HL-60 (cell line): Measurements from ENCODE around the gene WSCD1.

Source experiments
- DNase-seq, 2 experiments: peaks; one replicate each; pipeline ENCODE4 v3.0.0-alpha.2; 2010 to 2020; ENCODE audit warnings: low read depth in 1 of 2, low spot score in 1 of 2
- H3K27ac ChIP-seq: fragments of 250-450 bp; sonication (Bioruptor Pico); replicated peaks from 2 replicates; pipeline ENCODE4 v1.5.1; 2020; ENCODE audit warnings: mild to moderate bottlenecking, moderate library complexity
- H3K27me3 ChIP-seq: fragments of 250-450 bp; sonication (Bioruptor Pico); 2 replicates; pipeline ENCODE4 v1.5.1; 2021; ENCODE audit warnings: mild to moderate bottlenecking, moderate library complexity; ENCODE audit not compliant: insufficient read depth, poor library complexity, severe bottlenecking
- H3K4me3 ChIP-seq: replicated peaks from 2 replicates; pipeline ENCODE4 v1.5.1; 2011; ENCODE audit warnings: mild to moderate bottlenecking, control low read depth, low read length; ENCODE audit not compliant: insufficient read depth
- CTCF ChIP-seq: IDR thresholded peaks from one replicate; pipeline ENCODE4 v1.5.1; 2011; ENCODE audit warnings: low read length, control low read depth, inconsistent platforms; ENCODE audit not compliant: insufficient read depth
- GABPA ChIP-seq: IDR thresholded peaks from 2 replicates; pipeline ENCODE4 v1.6.1; 2012; ENCODE audit warnings: low read depth
- POLR2AphosphoS5 ChIP-seq: IDR thresholded peaks from 2 replicates; pipeline ENCODE4 v1.6.1; 2012; ENCODE audit warnings: low read depth
- REST ChIP-seq: IDR thresholded peaks from 2 replicates; pipeline ENCODE4 v1.6.1; 2012; ENCODE audit warnings: low read depth; ENCODE audit not compliant: insufficient replicate concordance
- SPI1 ChIP-seq: IDR thresholded peaks from 2 replicates; pipeline ENCODE4 v1.6.1; 2012; ENCODE audit warnings: low read depth, mild to moderate bottlenecking, borderline replicate concordance

WSCD1 gene

GRCh38 chr17:6159541-6160231 is 89.5 kb downstream of the WSCD1 start:
- TF ChIP-seq GABPA, result no peak
- H3K4me3 ChIP-seq, result no peak overlapping the region
- H3K27me3 ChIP-seq, result no peaks in the 10 kb centered on the region
- no peak for DNase-seq
- no peak overlapping the region for H3K27ac ChIP-seq

GRCh38 chr17:6160232-6160555 is 90.0 kb downstream of the WSCD1 start:
- DNase-seq, result no peak
- no peaks in the 10 kb centered on the region for H3K27me3 ChIP-seq
- no peak for TF ChIP-seq CTCF
- TF ChIP-seq POLR2AphosphoS5, result no peak
- no peak for TF ChIP-seq REST
- no peak for TF ChIP-seq GABPA
- TF ChIP-seq SPI1, result no peak
- no peak overlapping the region for H3K27ac ChIP-seq
- no peak overlapping the region for H3K4me3 ChIP-seq

GRCh38 chr17:6160911-6161855 is 91.0 kb downstream of the WSCD1 start:
- DNase-seq, result no peak
- Histone ChIP-seq H3K4me3 (no peak overlapping the region), H3K27me3 (no peaks in the 10 kb centered on the region), H3K27ac (no peak overlapping the region)
- TF ChIP-seq GABPA (no peak), CTCF (no peak), REST (no peak), SPI1 (no peak), POLR2AphosphoS5 (no peak)

GRCh38 chr17:6162216-6162615 is 92.0 kb downstream of the WSCD1 start:
- TF ChIP-seq POLR2AphosphoS5, result no peak
- TF ChIP-seq CTCF, result no peak
- TF ChIP-seq REST, result no peak
- TF ChIP-seq SPI1, result no peak
- TF ChIP-seq GABPA, result no peak
- Histone ChIP-seq H3K4me3 (no peak overlapping the region), H3K27me3 (no peaks in the 10 kb centered on the region), H3K27ac (no peak overlapping the region)
- DNase-seq, result no peak
